Raji (cell line): ENCODE data around the gene WNT3A.

Experiments
- POLR2A ChIP-seq: IDR thresholded peaks from 2 replicates; pipeline ENCODE4 v1.6.1; 2011; ENCODE audit warnings: low read depth, low read length, control low read depth; ENCODE audit not compliant: insufficient read depth

The WNT3A gene

DNA sequence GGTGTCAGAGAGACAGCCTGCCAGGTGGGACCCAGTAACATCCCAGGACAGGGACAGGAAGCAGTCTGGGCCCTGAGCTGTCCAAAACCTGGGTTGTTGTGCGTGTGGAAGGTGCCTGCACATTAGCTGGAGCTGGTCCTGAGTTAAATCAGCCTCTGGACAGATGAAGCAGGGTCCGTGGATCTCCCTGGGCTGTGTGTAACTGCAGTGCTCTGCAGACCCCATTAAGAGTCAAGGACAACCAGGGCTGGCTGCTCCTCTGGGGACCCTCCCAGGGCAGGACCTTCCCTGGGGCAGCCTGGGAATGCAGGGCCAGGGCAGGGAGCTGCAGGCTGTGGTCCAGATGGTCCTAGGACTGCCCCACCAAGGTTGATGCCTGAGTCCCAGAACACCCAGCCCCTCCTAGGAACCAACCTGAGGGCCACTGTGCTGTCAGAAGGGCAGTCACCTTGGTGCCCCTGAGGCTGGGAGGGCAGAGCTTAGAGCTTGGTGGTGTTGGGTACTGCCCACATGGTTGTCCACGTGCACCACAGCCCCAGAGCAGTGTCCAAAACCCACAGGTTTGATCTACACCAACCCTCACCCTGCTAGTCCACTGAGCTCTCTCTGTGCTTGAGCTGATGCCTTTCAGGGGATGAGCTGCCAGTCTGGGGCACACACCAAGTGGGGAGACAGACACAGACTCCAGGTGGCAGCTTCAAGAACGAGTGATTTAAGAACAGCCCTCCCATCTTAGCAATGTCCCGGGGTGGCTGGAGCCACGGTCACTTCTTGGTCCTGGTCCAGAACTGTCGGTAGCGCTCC lies 99.4 kb downstream of the WNT3A start:
- TF ChIP-seq POLR2A, result no peak

DNA sequence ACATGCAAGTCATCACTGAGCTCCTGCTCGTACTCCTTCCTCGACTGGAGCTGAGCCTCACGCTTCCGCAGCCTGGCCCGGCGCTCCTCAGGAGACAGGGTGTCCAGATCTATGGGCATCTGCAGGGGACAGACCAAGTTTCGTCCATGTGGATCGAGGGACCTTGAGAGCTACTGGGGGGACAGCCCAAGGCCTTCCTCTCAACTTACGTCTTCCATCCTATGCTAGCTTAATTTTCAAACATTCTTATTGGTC lies 99.9 kb downstream of the WNT3A start:
- TF ChIP-seq POLR2A, result no peak

GRCh38 chr1:228107636-228108035 lies 100.8 kb downstream of the WNT3A start:
- no peak for TF ChIP-seq POLR2A

DNA sequence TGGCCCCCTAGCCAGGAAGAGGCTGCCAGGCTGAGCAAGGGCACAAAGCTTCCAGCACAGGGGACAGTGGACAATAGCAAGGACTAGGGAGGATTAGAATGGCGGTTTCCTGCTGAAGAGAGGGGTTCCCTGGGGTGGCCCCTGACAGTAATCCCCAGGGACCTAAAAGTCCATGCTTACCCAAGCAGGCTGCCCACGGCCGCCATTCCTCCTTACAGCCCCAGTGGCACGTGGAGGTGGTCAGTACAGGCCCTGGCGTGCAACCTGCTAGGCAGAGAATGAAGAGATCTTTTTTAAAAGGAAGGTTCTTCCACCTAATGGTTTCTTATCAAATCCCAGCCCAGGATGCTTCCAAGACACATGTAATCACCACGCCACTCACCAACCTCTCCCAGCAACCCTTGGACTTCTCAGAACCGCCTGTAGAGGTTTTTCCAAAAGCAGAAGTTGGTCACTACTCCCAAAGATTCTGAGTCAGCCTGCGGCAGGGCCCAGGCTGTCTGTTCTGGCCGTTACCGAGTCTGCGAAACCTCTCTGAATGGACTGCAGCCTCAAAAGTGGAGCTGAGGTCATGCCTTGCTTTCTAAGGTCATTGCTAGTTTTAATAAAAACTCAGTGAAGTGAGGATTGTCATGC lies 101.4 kb downstream of the WNT3A start:
- TF ChIP-seq POLR2A, result no peak

- TF ChIP-seq POLR2A, result no peak
Measured at GRCh38 chr1:228108742-228109072, 101.9 kb downstream of the WNT3A start.

DNA sequence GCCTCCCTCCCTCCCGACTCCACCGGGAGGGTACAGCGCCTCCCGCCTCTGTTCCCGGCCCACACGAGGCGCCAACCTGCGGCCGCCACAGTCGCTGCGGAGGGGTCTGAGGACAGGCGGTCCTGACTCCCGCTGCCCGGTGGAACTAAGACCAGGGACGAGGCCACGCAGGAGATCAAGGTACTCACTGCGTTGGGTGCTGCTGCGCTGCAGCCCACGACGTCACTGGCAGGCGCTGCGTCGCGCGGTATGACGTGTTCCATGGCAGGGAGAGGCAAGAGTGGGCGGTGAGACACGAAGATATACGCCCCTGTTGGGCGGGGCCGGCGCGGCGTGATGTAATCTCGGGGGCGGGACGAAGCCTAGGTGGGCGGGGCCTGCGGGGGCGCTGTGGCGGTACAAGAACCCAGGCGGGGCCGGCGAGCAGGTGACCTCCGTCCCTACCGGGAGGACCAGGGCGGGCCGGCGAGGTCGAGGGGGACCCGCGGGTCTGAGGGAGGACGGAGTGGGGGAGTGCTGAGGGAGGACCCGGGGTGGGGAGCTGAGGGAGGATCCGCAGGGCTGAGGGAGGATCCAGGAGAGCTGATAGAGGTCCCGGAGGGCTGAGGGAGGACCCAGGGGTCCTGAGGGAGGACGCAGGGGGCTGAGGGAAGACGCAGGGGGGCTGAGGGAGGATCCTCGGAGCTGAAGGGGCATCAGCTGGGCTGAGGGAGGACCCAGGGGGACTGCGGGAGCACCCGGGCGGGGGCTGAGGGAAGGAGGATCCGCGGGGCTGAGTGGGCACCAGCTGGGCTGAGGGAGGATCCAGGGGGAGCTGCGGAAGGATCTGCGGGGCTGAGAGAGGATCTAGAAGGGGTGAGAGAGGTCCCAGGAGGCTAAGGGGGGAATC lies 102.5 kb downstream of the WNT3A start, which contains the start of gene MRPL55:
Gene MRPL55 (minus strand): TSS at position 227 of the 889 bp plus-strand sequence. CDS start 1,039 bp downstream, outside the sequence.
- peak; percentile 99 for TF ChIP-seq POLR2A

- TF ChIP-seq POLR2A, result no peak
Measured at GRCh38 chr1:228109962-228110488, 103.2 kb downstream of the WNT3A start.

- TF ChIP-seq POLR2A, result no peak
Measured at GRCh38 chr1:228110556-228110955, 103.8 kb downstream of the WNT3A start.
